NCI-H2171 treated with DMSO at 0.1 percent for 48 hours (cell line): ENCODE measurements around the gene MAP4K4.

Experiments used
- DNase-seq: peaks from one replicate; lab custom pipeline; 2025; lab: John Stamatoyannopoulos, UW

The MAP4K4 gene

DNA sequence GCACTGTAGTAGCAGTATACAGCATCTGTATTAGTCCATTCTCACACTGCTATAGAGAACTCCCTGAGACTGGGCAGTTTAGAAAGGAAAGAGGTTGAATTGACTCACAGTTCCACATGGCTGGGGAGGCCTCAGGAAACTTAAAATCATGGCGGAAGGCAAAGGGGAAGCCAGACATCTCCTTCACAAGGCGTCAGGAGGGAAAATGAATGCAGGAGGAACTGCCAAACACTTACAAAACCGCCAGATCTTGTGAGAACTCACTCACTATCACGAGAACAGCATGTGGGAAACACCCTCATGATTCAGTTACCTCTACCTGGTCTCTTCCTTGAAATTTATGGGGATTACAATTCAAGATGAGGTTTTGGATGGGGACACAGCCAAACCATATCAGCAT, 25.4 kb downstream of the MAP4K4 start:
- DNase-seq: no peak

DNA sequence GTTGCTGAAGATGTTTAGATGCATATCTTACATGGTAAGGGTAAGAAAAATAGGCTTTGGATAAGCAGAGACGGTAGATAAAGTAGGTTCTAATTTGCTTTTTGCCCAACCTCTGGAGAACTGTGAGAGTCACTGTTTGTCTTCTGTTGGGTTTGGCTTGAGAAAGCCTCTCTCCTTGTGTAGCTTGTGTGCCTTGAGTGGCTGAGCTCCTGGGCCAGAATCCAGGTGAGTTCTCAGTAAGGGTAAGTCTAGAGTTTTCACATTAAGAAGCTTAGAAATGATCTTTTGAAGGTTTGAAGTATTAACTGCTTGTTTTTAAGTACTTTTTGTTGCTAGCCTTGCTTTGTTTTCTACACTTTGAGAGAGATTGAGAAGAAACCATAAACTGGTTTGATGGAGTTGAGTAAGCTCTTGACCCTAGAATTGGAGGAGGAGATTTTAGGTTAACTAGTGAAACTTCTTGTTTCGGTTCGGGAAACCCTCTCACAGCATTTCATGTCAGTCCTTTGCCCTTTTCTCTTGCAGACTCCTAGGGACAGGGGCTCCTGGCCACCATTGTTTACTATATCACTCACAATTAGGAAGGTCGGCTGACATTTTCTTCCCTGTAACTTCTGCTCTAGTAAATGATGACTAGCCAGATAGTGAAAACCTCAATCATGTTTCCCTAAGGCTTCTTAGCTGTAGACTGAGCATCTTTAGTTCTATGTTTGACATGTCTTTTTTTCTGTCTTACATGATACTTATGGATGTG, 26.0 kb downstream of the MAP4K4 start:
- DNase-seq: no peak

DNA sequence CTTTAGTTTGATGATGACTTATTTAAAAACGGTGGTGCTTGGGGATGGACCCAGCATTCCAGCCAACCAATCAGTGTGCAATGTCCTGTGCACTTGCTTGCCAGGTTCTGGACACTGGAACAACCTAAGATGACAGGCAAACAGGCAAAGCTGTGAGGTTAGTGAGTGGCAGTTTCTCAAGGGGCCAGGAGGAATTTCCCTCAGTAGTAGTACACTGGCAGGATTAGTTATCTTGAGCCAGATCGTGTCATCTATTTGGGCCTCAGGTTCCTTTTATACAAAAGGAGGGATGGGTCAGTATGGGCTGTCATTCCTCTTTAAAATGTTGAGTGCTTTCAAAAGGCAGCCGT, 26.6 kb downstream of the MAP4K4 start:
- DNase-seq: no peak

DNA sequence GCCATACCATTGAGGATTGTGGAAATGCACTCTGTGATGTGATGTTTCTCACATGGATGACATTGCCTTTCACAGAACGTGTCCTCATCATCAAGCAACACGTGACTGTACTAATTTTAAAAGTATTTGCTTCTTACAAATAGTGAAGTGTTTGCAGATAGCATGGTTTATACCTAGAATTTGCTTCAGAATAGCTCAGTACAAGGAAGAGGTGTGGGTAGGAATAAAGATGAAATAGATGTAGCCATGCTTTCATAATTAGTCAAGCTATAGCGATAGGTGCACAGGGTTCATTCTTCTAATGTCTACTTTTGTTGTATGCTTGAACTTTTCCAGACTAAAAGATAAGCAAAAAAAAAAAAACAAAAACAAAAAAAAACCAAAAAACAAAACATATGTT, 27.5 kb downstream of the MAP4K4 start:
- DNase-seq: no peak

DNA sequence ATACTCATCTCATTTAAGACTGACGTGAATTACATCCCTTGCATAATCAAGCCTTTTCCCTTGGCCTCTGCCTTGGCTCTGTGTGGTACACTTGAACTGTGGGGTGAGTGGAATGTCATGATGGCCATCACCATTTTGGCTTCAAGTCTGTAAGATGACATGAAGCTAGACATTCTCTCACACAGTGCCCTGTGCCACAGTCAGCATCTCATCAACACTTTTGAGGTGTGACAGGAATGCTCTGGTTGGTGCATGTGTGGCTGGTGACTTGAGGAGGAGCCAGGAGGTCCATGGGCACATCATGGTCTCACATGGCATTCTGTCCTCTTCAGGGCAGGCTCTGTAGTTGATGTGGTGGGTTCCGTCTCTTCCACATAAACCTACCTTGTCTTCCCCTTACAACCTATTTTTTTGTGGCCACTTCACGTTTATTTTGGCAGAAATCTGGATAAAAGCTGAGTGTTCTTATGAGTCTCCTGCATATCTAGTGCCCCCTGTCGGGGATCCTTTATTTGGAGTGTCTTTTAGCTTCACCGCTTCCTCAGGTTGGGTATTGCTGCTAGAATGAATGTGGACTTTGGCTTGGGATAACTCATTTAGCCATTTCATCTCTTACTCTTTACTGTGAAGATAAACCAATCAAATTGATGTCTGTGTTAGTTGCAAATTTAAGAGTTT, 28.1 kb downstream of the MAP4K4 start:
- DNase-seq: no peak

DNA sequence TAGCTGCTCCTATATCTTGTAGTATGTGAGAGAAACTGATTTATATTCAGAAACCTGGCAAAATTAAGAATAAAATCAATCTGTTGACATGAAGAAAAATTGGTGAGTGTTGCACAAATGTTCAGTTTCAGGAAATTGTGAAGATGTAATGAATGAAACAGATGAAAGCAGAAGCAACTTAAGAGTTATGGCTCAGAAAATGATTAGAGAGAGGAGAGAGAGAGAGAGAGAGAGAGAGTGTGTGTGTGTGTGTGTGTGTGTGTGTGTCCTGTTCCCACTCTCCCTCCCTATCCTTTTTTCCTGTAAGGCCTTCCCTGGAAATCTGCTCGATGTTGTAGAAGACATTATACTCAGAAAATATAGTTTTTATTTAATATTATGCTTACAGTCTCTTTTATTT, 31.4 kb downstream of the MAP4K4 start:
- DNase-seq: no peak

DNA sequence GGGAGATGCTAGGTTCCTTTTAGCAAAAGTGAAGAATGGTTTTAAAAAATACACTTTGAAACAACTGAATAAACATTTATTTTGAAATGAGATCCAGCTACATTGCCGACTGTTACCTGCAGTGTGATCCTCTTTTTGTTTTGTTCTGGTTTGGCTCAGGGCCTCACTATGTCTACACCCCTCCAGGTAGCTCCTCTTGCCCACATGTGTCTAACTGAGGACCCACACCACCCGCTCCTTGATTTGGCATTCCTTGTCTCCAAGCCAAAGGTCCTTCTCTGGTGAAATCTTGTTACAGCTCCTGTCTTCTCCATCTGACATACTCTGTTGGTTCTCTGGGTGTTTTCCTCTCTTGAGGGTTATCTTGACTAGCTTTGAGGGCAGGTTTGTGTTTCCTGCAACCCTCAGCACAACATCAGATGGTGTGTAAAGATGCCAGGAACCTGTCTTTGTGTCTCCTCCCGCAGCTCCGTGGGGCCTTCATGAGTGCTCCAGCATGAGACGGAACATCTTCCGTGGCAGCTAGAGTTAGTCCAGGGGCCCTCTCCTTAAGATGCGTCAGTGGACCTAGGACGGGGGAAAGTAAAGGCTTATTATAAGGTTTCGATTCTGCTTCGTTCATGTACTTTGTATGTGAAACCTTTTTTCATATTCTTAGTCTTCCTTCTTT, 32.1 kb downstream of the MAP4K4 start:
- DNase-seq: no peak

DNA sequence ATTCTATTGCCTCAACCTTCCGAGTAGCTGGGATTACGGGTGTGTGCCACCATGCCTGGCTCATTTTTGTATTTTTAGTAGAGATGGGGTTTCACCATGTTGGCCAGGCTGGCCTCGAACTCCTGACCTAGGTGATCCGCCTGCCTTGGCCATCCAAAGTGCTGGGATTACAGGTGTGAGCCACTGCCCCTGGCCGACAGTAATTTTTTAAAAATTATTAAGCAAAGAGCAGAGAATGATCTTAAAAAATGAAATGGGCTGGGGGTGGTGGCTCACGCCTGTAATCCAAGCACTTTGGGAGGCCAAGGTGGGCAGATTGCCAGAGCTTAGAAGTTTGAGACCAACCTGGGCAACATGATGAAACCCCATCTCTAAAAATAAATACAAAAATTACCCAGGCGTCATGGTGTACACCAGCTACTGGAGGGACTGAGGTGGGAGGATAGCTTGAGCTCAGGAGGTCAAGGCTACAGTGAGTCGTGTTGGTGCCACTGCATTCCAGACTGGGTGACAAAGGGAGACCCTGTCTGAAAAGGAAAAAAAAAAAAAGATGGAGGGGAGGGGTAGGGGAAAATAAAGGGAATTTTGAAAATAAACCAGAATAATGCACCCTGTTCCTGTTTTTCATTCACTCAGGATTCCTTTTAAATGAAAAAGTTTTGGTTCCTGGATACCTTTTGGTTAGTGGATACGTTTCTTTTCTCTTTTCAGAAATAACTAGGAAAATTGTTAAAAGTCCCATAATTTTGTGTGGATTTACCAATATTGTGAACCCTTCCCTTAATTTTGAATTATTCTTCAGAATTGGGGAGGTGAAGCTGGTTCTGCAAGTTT, 33.9 kb downstream of the MAP4K4 start:
- DNase-seq: no peak

DNA sequence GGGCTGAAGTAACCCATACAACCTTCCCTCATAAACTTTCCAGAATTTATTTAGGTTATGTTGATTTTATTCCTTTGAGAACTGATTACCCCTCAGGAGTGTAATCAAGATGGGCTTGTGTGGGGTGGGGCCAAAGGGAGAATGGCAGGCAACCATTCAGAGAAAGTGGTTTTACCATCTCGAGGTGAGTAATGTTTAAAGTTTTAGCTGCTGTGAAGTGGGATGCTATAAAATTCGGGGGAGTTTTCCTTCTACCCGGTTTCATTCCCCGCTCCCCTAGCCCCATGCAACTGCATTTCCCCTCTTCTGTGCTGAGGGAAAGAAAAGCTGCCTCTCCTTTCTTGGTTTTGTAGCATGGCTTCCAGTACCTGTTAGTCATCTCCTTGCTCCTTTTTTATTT, 34.7 kb downstream of the MAP4K4 start:
- DNase-seq: no peak

DNA sequence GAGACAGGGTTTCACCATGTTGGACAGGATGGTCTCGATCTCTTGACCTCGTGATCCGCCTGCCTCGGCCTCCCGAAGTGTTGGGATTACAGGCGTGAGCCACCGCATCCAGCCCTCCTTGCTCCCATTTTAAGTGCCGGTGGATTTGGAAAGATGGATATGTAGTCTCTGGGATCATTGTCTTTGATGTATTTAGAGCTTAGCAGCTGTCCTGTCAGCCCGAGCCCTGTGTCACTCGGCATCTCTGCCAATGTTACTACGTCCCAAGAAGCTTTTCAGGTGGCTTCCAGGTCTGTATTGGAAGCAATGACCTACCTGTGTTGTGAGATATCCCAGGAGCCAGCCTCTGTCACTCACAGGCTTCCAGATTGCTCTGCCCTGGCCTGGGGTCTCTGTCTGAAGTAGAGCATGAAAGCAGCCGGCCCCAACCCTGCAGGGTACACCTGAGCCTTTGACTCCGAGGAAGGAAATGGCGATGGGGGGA, 35.3 kb downstream of the MAP4K4 start:
- no peak for DNase-seq

DNA sequence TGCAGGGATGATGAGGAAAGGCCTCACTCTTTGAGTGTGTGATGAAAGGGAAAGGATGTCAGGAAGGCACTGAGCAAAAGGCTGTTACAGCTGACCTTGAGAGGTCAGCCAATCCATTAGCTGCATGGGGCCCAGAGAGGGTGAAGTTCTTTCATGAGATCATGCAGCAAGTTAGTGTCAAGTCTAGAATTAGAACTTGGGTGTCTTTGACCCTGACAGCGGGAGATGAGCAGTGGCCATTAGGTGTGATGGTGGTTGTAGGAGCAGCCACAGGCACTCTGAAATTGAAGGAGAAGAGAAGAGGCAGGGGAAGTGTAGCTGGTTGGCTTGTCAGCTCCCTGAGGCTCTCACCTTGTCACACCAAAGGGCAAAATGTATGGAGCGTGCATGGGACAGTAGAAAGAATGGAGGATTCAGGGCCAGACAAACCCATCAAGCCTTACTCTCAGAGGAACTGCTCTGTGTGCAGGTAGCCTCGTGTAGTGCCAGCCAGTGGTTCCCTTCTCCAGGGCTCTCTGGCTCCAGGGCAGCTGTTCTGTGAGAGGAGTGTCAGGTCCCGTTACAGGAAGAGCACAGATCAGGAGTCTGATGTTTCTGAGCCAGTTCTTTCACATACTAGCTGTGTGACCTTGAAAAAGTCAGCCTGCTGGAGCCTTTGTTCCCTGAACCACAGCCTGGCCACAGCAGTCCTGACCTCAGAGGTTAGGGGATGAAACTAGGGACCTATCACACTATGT, 35.9 kb downstream of the MAP4K4 start:
- DNase-seq: peak; percentile 13

DNA sequence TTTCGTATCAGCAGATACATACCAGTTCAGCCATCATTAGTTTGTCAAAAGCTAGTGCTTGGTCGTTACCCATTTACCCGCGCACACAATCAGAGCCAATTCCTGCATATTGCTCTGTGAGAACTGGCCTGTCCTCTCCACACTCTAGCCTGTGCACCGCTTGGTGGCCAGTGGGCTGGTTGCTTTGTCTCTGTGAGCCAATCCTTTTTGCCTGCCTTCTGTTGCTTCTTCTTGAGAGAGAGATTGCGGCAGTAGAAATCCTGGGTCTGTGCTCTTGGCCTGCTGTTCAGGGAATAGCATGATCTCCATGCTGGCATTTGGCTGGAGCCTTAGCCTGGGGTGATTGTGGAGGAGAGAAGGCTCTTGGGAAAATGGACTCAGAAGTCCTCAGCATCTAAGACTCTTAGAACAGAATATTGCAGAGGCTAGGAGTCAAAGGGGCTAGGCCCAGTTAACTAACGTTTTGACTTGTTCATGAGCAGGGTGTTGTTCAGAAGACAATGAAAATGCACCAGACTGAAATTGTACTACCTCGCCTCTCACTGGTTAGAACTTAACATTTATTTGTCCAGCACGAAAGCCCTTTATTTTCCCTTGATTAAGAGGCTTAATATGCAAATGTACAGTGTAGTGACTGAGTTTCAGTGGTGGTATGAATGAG, 37.1 kb downstream of the MAP4K4 start:
- DNase-seq: no peak

DNA sequence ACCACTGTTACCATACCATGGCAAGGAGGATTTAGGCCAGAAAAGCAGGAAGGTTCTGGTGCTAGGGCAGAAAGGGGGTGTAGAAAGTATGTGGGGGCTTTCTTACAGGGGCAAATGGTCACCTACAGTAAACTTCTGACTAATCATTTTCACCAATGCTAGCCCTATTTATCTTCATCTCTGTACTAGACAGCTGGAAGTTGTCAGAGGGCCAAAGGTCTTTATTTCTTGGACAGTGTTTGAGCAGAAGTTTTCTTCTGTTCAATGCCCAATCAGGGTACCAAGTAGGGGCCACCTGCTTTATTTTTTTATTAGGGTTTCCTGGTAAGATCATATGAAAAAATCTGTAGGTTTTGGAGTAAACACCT, 37.6 kb downstream of the MAP4K4 start:
- no peak for DNase-seq

DNA sequence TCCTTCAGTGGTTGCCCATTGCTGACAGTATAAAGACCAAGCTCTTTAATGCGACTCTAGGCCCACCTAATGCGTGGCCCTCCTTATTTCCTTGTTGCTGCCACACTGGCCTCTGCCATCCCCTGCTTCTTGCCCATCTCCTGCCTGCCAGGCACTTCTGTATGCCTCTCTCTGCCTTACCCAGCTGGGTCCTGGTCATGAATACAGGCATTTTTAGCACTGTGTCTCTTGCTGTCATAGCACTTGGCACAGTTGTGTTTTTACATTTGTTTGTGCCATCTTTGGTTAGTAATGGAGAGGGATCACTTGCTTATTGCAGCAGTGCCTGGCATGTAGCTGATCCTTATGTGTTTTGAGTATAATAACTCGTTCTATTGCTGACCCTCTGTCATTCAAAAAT, 38.7 kb downstream of the MAP4K4 start:
- DNase-seq: no peak

DNA sequence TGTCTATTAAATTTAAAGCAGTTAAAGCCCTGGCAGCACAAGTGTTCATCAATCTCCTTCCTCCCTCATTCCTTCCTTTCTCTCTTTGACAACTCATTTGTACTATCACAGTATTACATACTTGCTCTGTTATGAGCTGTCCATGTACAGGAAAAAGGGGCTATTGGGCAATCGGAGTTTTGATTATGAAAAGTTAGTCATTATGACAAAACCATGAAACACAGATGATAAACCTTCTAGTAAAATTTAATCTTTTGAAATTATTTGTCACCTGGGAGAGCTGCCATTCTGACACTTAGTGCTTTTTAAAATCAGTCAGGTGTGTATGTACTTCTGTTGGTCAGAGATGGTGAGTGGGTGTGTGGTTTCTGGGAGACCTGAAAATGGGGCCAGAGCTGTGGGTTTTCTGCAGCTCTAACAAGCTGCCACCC, 39.4 kb downstream of the MAP4K4 start:
- no peak for DNase-seq

DNA sequence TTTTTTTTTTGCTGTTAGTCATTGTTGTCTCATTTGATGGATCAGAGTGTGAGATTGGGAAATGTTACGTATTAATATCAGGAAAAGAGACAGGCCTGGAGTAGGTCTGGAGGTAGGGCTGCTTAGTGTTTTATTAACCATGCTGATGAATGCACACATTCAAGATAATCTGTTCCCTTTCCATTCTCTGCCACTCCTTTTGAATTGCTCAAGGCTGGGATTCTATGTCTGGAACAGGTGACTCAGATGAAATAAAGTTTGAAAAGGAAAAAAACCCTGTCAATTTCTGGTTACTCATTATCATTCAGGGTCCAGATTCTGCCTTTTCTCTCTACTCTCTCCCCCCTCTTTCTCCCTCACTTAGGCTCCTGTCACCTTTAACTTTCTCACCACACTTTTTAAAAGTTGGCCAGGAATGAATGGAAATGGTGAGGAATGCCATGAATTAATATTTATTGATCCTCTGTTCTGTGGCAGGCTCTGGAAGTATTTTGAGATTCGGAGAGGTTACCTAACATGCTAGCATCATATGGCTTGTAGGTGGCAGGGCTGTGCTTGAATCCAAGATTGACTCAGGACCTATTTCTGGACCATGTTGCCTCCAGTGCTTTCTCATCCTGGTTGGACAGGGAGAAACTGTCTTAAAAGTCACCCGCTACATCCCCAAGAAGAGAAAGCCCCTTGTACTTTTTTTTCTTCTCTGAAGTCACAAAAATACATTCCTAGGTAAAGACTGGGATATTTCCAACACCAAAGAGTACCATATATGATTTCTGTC, 40.2 kb downstream of the MAP4K4 start:
- no peak for DNase-seq

DNA sequence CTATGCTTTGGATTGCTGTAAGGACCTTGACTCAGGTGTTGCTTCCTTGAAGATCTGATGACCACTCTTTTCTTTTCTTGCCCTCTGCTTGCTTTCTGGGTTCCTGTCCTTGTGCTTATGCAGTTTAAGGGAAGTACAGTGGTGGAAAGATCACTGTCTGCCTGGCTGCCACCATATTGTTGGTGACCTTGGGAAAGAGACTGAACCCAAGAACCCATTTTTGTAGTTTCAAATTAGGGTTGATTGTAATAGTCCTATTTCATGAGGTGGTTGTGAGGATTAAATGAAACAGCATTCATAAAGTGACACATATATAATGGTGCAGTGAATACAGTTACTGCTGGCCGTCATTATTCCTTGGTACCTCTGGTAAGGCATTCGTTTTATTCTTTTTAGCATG, 41.1 kb downstream of the MAP4K4 start:
- no peak for DNase-seq

DNA sequence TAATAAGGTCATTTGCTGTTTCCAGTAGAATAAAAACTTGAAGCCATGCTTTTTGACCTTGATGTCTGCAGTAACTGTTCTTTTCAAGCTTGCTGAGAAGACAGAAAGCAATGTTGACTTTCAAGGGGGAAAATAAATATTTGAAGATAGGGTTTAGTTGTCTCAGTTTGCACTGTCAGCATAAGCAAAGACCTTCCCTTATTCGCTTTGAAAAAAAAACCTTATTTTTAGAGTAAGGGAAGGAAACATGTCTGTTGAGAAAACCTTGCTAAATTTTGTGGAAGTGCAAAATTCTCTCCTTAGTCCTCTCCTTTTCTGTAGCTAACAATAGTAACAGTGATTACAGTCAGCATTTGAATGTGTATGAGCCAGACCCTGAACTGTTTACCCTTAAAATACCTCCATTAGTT, 43.1 kb downstream of the MAP4K4 start:
- no peak for DNase-seq

DNA sequence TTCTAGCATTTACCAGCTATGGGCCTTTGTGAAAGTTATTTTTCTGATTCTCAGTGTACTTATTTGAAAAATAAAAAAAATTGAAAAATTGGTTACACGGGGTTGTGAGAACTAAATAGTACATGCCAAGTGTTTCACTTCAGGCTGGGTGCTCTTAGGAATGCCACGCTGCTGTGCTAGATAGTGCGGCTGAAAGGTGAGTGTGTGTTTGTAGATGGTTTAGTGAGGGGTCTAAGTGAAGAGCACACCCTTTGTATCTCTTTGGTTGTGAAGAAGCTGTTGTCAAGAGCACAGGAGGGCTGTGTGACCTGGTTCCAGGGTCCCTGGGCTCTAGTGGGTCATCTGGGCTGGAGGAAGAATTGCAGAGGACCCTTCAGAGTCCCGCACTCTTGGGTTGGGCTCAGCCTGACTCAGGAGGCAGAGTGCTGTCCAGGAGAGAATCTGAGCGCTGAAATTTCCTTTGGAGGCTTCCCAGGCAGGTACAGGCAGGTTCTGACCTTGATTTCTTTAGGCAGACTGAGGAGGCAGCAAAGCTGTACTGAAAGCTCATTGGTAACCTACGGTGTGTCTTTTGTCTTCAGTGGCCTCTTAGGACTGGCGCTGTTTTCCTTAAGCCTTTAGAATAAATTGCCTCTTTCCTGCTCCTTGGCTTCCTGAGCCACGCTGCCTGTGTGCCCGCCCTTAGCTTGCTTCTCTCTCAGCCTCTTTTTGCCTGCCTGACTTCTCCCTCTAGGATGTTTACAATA, 44.4 kb downstream of the MAP4K4 start:
- peak; percentile 8 for DNase-seq

DNA sequence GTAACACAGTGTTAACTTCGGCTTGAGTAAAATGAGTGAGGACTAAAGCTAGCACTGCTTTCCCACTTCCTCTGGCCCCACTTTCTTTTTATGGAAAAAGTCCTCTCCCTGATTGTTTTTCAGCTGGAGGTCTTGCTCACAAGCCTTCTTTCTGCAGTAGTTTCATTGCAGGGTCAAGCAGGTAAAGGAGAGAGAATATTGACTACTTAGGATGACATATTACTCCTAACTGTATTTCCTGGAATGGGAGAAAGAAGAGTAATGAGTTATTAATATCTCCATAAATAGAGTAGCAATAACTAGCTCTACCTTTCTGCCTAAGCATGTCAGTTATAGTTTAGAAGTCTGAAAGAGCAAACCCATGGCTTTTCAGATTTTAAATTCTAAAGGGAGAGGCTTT, 45.0 kb downstream of the MAP4K4 start:
- no peak for DNase-seq
